ENCODE measurements around the gene FBXW8. TPM values are rescaled to one million over a fixed set of nuclear protein-coding genes. Genes with fewer than 3 reads are reported as not detected.

The FBXW8 gene
- total RNA-seq, 2 experiments from 2014 or later = 6.6 to 7.3 TPM

DNA sequence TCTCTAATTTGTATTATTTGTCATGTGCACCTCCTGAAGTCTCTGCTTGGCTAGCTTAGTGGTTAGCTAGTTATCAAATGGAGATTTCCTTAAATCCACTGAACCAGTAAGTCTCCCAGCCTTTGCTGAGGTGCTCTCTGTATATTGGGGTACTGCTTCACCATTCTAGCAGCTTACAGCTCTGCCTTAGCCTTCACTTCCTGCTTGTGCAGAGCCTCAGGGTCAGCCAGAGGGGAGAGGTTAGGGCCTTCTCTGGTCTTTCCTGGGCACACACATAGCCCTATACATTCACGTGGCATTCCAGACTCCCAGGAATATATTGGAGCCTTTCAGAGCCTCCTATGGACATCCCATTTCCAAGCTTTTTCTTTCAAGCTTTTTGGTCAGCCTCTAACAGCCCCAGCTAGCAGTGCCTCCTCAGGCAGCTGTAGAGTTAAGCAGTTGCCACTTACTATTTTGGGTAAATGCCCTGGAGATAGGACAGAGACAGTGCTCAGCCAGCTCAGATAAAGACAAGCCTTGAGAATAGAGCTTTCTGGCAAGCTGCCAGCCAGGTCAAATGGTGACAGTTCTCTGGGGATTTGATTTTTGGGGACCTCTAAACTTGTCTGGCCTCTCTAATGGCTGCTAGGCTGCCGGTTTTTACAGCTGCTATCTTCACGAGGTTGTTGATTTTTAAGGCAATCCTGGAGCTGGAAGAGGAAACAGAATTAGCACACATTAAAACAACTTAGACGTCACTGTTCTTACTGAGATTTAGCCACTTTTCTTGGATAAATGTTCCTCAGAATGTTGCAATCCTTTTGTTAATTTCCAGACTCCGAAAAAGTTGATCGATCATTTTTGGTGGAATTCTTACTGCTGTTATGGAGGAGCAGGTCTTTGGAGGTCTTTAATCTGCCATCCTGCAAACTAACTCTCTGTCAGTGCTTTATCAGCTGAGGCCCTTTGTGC, 32.9 kb downstream of the FBXW8 start:
- ChIA-PET CTCF (no interaction called here), POLR2A (interaction anchor here (0.6 kb wide), 1 partner anchor 1242 kb away, joined by 3 read pairs; no protein-coding TSS in a partner anchor)
- intact Hi-C loops (cut with DNase I, micrococcal nuclease) = no loop called here

DNA sequence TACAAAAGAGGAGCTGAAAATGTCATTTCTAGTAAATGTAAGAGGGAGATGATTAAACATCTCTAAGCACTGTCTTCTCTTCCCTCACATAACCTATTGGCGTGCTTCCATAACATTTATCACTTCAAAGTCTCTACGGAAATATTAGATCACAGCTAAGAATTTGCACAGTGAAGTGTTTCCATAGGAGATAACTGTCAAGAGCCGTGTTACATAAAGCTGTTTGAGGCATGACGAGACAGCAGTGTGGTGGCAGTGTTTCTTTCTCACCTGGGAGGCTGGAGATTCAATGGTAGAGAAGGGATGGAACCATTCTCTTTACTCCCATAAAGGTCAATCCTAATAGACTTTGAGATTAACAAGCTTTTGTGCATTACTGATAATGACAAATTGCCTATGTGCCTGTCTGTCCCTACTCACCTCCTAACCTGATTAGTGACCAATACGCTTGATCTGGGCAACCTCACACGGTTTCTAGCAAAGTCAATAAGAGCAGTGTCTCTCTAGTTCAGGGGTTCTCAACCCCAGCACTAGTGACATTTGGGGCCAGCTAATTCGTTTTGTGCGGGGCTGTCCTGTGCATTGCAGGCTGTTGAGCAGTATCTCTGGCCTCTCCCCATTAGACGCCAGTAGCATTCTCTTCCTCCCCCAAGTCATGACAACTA, 35.3 kb downstream of the FBXW8 start:
- Mint-ChIP-seq H3K4me1 (ENCODE audit: low read depth) (no peaks in the 10 kb centered on the region), H3K9me3 (no peaks in the 10 kb centered on the region), H3K27ac (no peak overlapping the region), H3K4me3 (no peak overlapping the region), H3K27me3 (no peaks in the 10 kb centered on the region), H3K36me3 (ENCODE audit: low read depth) (peaks cover 84% of the 10 kb centered on the region)
- ChIA-PET POLR2A (no interaction called here), CTCF (no interaction called here)
- Histone ChIP-seq H3K36me3 (ENCODE audit: insufficient read depth, low read length) (peaks cover 34% of the 10 kb centered on the region), H3K27me3 (ENCODE audit: control insufficient read depth in 1 of 2, insufficient read depth in 2 of 2, low read length in 2 of 2) (no peaks in the 10 kb centered on the region), H3K4me3 (ENCODE audit: low read length) (no peak overlapping the region), H3K4me1 (ENCODE audit: insufficient read depth, low read length) (no peaks in the 10 kb centered on the region), H3K27ac (ENCODE audit: low read depth in 1 of 2, low read length in 2 of 2) (no peak overlapping the region), H3K9me3 (ENCODE audit: control insufficient read depth in 1 of 2, insufficient read depth in 1 of 2, low read length in 2 of 2) (peaks cover 11 to 14% of the 10 kb centered on the region in 2 experiments)
- TF ChIP-seq, protein P1, sequence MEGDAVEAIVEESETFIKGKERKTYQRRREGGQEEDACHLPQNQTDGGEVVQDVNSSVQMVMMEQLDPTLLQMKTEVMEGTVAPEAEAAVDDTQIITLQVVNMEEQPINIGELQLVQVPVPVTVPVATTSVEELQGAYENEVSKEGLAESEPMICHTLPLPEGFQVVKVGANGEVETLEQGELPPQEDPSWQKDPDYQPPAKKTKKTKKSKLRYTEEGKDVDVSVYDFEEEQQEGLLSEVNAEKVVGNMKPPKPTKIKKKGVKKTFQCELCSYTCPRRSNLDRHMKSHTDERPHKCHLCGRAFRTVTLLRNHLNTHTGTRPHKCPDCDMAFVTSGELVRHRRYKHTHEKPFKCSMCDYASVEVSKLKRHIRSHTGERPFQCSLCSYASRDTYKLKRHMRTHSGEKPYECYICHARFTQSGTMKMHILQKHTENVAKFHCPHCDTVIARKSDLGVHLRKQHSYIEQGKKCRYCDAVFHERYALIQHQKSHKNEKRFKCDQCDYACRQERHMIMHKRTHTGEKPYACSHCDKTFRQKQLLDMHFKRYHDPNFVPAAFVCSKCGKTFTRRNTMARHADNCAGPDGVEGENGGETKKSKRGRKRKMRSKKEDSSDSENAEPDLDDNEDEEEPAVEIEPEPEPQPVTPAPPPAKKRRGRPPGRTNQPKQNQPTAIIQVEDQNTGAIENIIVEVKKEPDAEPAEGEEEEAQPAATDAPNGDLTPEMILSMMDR (IDR thresholded peaks at IDR 0.05) = no peak
- intact Hi-C loops (cut with DNase I, micrococcal nuclease) = no loop called here
- ATAC-seq (ENCODE audit: poor library complexity) (no peak), DNase-seq (no peak)

More for the DNA sequence above, 32.9 kb downstream of the FBXW8 start:
- Histone ChIP-seq H3K27ac (ENCODE audit: low read depth in 1 of 2, low read length in 2 of 2) (no peak overlapping the region), H3K4me1 (ENCODE audit: insufficient read depth, low read length) (no peaks in the 10 kb centered on the region), H3K9me3 (ENCODE audit: control insufficient read depth in 1 of 2, insufficient read depth in 1 of 2, low read length in 2 of 2) (peaks cover 11 to 14% of the 10 kb centered on the region in 2 experiments), H3K36me3 (ENCODE audit: insufficient read depth, low read length) (peaks cover 25% of the 10 kb centered on the region), H3K27me3 (ENCODE audit: control insufficient read depth in 1 of 2, insufficient read depth in 2 of 2, low read length in 2 of 2) (no peaks in the 10 kb centered on the region), H3K4me3 (ENCODE audit: low read length) (no peak overlapping the region)
- no peaks in the 10 kb centered on the region for H3K27me3 Mint-ChIP-seq
- H3K4me3 Mint-ChIP-seq = no peak overlapping the region
- TF ChIP-seq, protein P1 (IDR thresholded peaks at IDR 0.05) = no peak
- H3K9me3 Mint-ChIP-seq = no peaks in the 10 kb centered on the region
- DNase-seq (no peak), ATAC-seq (ENCODE audit: poor library complexity) (no peak)
- H3K36me3 Mint-ChIP-seq (ENCODE audit: low read depth) = peaks cover 69% of the 10 kb centered on the region
- no peaks in the 10 kb centered on the region for H3K4me1 Mint-ChIP-seq (ENCODE audit: low read depth)
- no peak overlapping the region for H3K27ac Mint-ChIP-seq

DNA sequence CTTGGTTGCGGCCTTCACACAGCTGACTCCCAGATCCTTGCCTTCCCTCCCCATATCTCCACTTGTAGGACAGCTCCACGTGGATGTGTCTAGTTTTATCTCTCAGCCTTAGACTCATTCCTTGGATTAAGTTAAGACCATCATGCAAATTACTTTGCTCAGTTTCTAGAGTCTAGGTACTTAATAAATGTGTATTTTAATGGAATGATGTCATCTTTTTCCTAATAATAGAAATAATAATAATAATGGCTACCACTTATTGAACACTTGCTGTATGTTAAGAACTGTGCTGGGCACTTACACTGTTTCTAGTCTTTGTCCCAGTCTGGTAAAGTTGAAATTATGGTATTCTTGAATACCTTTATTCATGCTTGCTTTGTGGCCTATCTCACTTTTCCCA, 37.5 kb downstream of the FBXW8 start:
- CTCF ChIA-PET = no interaction called here
- no peak overlapping the region for H3K4me3 Mint-ChIP-seq
- H3K4me1 ChIP-seq (ENCODE audit: insufficient read depth, low read length) = no peaks in the 10 kb centered on the region
- H3K4me1 Mint-ChIP-seq (ENCODE audit: low read depth) = no peaks in the 10 kb centered on the region
- peaks cover 3 to 5% of the 10 kb centered on the region in 2 experiments for H3K9me3 ChIP-seq (ENCODE audit: control insufficient read depth in 1 of 2, insufficient read depth in 1 of 2, low read length in 2 of 2)
- POLR2A ChIA-PET = no interaction called here
- H3K27ac Mint-ChIP-seq = no peak overlapping the region
- DNase-seq = no peak
- peaks cover 74% of the 10 kb centered on the region for H3K36me3 Mint-ChIP-seq (ENCODE audit: low read depth)
- TF ChIP-seq, protein P1 (IDR thresholded peaks at IDR 0.05) = no peak
- H3K27ac ChIP-seq (ENCODE audit: low read depth in 1 of 2, low read length in 2 of 2) = no peak overlapping the region
- H3K4me3 ChIP-seq (ENCODE audit: low read length) = no peak overlapping the region
- H3K9me3 Mint-ChIP-seq = no peaks in the 10 kb centered on the region
- no peaks in the 10 kb centered on the region for H3K27me3 ChIP-seq (ENCODE audit: control insufficient read depth in 1 of 2, insufficient read depth in 2 of 2, low read length in 2 of 2)
- intact Hi-C loops (cut with DNase I, micrococcal nuclease) = no loop called here
- ATAC-seq (ENCODE audit: poor library complexity) = no peak
- no peaks in the 10 kb centered on the region for H3K27me3 Mint-ChIP-seq
- H3K36me3 ChIP-seq (ENCODE audit: insufficient read depth, low read length) = peaks cover 34% of the 10 kb centered on the region

Measured in CD4-positive, alpha-beta T cell (primary cell).